ENCODE data around the gene UVRAG.
"Not testable (repeated sequence)": the region's sequence is repeated elsewhere in the genome, so short reads cannot be mapped to it uniquely, and the experiment has no call there.

Gene UVRAG

GRCh38 chr11:75826461-75827230, 11.6 kb downstream of the UVRAG start:
- H3K4me1 Mint-ChIP-seq = peaks cover 38% of the 10 kb centered on the region
- H3K4me3 Mint-ChIP-seq = peak overlapping the region; percentile 68
- peak overlapping the region; percentile 94 for H3K27ac Mint-ChIP-seq
- no peaks in the 10 kb centered on the region for H3K9me3 Mint-ChIP-seq
- ATAC-seq (ENCODE audit: low read depth) = no peak
- DNase-seq (ENCODE audit: low spot score in 2 of 2) = no peak
- H3K27me3 Mint-ChIP-seq = no peaks in the 10 kb centered on the region
- peaks cover 16% of the 10 kb centered on the region for H3K36me3 Mint-ChIP-seq

- H3K36me3 Mint-ChIP-seq = peaks cover 11% of the 10 kb centered on the region
- DNase-seq (ENCODE audit: low spot score in 2 of 2) (no peak), ATAC-seq (ENCODE audit: low read depth) (no peak)
- no peaks in the 10 kb centered on the region for H3K27me3 Mint-ChIP-seq
- no peak overlapping the region for H3K27ac Mint-ChIP-seq
- no peak overlapping the region for H3K4me3 Mint-ChIP-seq
- H3K4me1 Mint-ChIP-seq = peaks cover 35% of the 10 kb centered on the region
- no peaks in the 10 kb centered on the region for H3K9me3 Mint-ChIP-seq
Measured at GRCh38 chr11:75827562-75827961, 12.6 kb downstream of the UVRAG start.

- ATAC-seq (ENCODE audit: low read depth) = no peak
- Mint-ChIP-seq H3K4me3 (no peak overlapping the region), H3K36me3 (peaks cover 2% of the 10 kb centered on the region), H3K27ac (no peak overlapping the region), H3K27me3 (no peaks in the 10 kb centered on the region), H3K4me1 (peaks cover 45% of the 10 kb centered on the region), H3K9me3 (no peaks in the 10 kb centered on the region)
- DNase-seq (ENCODE audit: low spot score in 2 of 2) = no peak
Measured at GRCh38 chr11:75831915-75832502, 17.0 kb downstream of the UVRAG start.

- H3K27me3 Mint-ChIP-seq = no peaks in the 10 kb centered on the region
- DNase-seq (ENCODE audit: low spot score in 2 of 2) (no peak), ATAC-seq (ENCODE audit: low read depth) (no peak)
- H3K4me3 Mint-ChIP-seq = peak overlapping the region; percentile 34
- H3K4me1 Mint-ChIP-seq = peaks cover 59% of the 10 kb centered on the region
- H3K36me3 Mint-ChIP-seq = peaks cover 15% of the 10 kb centered on the region
- peak overlapping the region; percentile 62 for H3K27ac Mint-ChIP-seq
- H3K9me3 Mint-ChIP-seq = no peaks in the 10 kb centered on the region
Measured at GRCh38 chr11:75834728-75835127, 19.7 kb downstream of the UVRAG start.

GRCh38 chr11:75836417-75836816, 21.4 kb downstream of the UVRAG start:
- no peaks in the 10 kb centered on the region for H3K27me3 Mint-ChIP-seq
- H3K9me3 Mint-ChIP-seq = no peaks in the 10 kb centered on the region
- no peak for DNase-seq (ENCODE audit: low spot score in 2 of 2)
- peak; percentile 79 for ATAC-seq (ENCODE audit: low read depth)
- H3K36me3 Mint-ChIP-seq = peaks cover 15% of the 10 kb centered on the region
- H3K4me1 Mint-ChIP-seq = peaks cover 62% of the 10 kb centered on the region
- H3K4me3 Mint-ChIP-seq = peak overlapping the region; percentile 24
- peak overlapping the region; percentile 12 for H3K27ac Mint-ChIP-seq

- no peak overlapping the region for H3K4me3 Mint-ChIP-seq
Measured at GRCh38 chr11:75839851-75840250, 24.8 kb downstream of the UVRAG start.

GRCh38 chr11:75840522-75840921, 25.5 kb downstream of the UVRAG start:
- Mint-ChIP-seq H3K9me3 (no peaks in the 10 kb centered on the region), H3K27me3 (no peaks in the 10 kb centered on the region), H3K36me3 (peaks cover 26% of the 10 kb centered on the region), H3K4me1 (peaks cover 55% of the 10 kb centered on the region), H3K4me3 (no peak overlapping the region), H3K27ac (peak overlapping the region; percentile 65)
- ATAC-seq (ENCODE audit: low read depth) (no peak), DNase-seq (ENCODE audit: low spot score in 2 of 2) (no peak)

More at GRCh38 chr11:75839851-75840250, 24.8 kb downstream of the UVRAG start:
- Mint-ChIP-seq H3K9me3 (no peaks in the 10 kb centered on the region), H3K36me3 (peaks cover 22% of the 10 kb centered on the region), H3K4me1 (peaks cover 54% of the 10 kb centered on the region), H3K27ac (peak overlapping the region; percentile 65), H3K27me3 (no peaks in the 10 kb centered on the region)
- DNase-seq (ENCODE audit: low spot score in 2 of 2) (no peak), ATAC-seq (ENCODE audit: low read depth) (no peak)

GRCh38 chr11:75841739-75842138, 26.7 kb downstream of the UVRAG start:
- Mint-ChIP-seq H3K9me3 (no peaks in the 10 kb centered on the region), H3K4me1 (peaks cover 50% of the 10 kb centered on the region), H3K36me3 (peaks cover 29% of the 10 kb centered on the region), H3K27me3 (no peaks in the 10 kb centered on the region), H3K4me3 (no peak overlapping the region), H3K27ac (no peak overlapping the region)
- ATAC-seq (ENCODE audit: low read depth) (no peak), DNase-seq (ENCODE audit: low spot score in 2 of 2) (no peak)

- Mint-ChIP-seq H3K4me1 (peaks cover 36% of the 10 kb centered on the region), H3K27ac (peak overlapping the region; percentile 45), H3K36me3 (peaks cover 16% of the 10 kb centered on the region), H3K4me3 (no peak overlapping the region), H3K27me3 (no peaks in the 10 kb centered on the region), H3K9me3 (no peaks in the 10 kb centered on the region)
- no peak for DNase-seq (ENCODE audit: low spot score in 2 of 2)
- ATAC-seq (ENCODE audit: low read depth) = no peak
Measured at GRCh38 chr11:75845324-75845723, 30.3 kb downstream of the UVRAG start.

GRCh38 chr11:75849894-75850293, 34.9 kb downstream of the UVRAG start:
- Mint-ChIP-seq H3K27me3 (no peaks in the 10 kb centered on the region), H3K4me1 (peaks cover 33% of the 10 kb centered on the region), H3K4me3 (no peak overlapping the region), H3K27ac (peak overlapping the region; percentile 70), H3K36me3 (peaks cover 14% of the 10 kb centered on the region), H3K9me3 (no peaks in the 10 kb centered on the region)
- no peak for ATAC-seq (ENCODE audit: low read depth)
- DNase-seq (ENCODE audit: low spot score in 2 of 2) = no peak

- Mint-ChIP-seq H3K27me3 (no peaks in the 10 kb centered on the region), H3K27ac (peak overlapping the region; percentile 70), H3K9me3 (no peaks in the 10 kb centered on the region), H3K4me3 (no peak overlapping the region), H3K36me3 (peaks cover 13% of the 10 kb centered on the region), H3K4me1 (peaks cover 28% of the 10 kb centered on the region)
- DNase-seq (ENCODE audit: low spot score in 2 of 2) = no peak
- no peak for ATAC-seq (ENCODE audit: low read depth)
Measured at GRCh38 chr11:75850787-75851186, 35.8 kb downstream of the UVRAG start.

GRCh38 chr11:75851203-75851602, 36.2 kb downstream of the UVRAG start:
- H3K4me1 Mint-ChIP-seq = peaks cover 28% of the 10 kb centered on the region
- H3K9me3 Mint-ChIP-seq = no peaks in the 10 kb centered on the region
- H3K27ac Mint-ChIP-seq = peak overlapping the region; percentile 70
- H3K27me3 Mint-ChIP-seq = no peaks in the 10 kb centered on the region
- ATAC-seq (ENCODE audit: low read depth) (no peak), DNase-seq (ENCODE audit: low spot score in 2 of 2) (no peak)
- H3K36me3 Mint-ChIP-seq = peaks cover 15% of the 10 kb centered on the region
- no peak overlapping the region for H3K4me3 Mint-ChIP-seq

GRCh38 chr11:75852406-75853017, 37.5 kb downstream of the UVRAG start:
- H3K27me3 Mint-ChIP-seq = no peaks in the 10 kb centered on the region
- H3K4me1 Mint-ChIP-seq = peaks cover 33% of the 10 kb centered on the region
- ATAC-seq (ENCODE audit: low read depth) (no peak), DNase-seq (ENCODE audit: low spot score in 2 of 2) (no peak)
- peaks cover 20% of the 10 kb centered on the region for H3K36me3 Mint-ChIP-seq
- H3K9me3 Mint-ChIP-seq = no peaks in the 10 kb centered on the region
- H3K27ac Mint-ChIP-seq = peak overlapping the region; percentile 19
- no peak overlapping the region for H3K4me3 Mint-ChIP-seq

- DNase-seq (ENCODE audit: low spot score in 2 of 2); H3K4me3 Mint-ChIP-seq; ATAC-seq (ENCODE audit: low read depth); H3K27ac Mint-ChIP-seq; H3K9me3 Mint-ChIP-seq; H3K27me3 Mint-ChIP-seq: not testable (repeated sequence)
- Mint-ChIP-seq H3K4me1 (peaks cover 36% of the 10 kb centered on the region), H3K36me3 (peaks cover 25% of the 10 kb centered on the region)
Measured at GRCh38 chr11:75853563-75853962, 38.6 kb downstream of the UVRAG start.

Data from memory B cell (primary cell).